GM21360 (cell line): ENCODE results near the gene FBXL13.
"Not testable (repeated sequence)": the region's sequence is repeated elsewhere in the genome, so short reads cannot be mapped to it uniquely, and the experiment has no call there.

Experiments
- ATAC-seq: cut with Tn5 transposase; IDR thresholded peaks from one replicate; pipeline ENCODE4 v1.9.1; 2021; ENCODE audit warnings: mild to moderate bottlenecking, moderate library complexity; ENCODE audit not compliant: unreplicated experiment

FBXL13 gene

GRCh38 chr7:102902052-102902451 lies 172.5 kb downstream of the FBXL13 start:
- not testable (repeated sequence) for ATAC-seq

- no peak for ATAC-seq
Measured at GRCh38 chr7:102898532-102898859, 176.1 kb downstream of the FBXL13 start.

GRCh38 chr7:102897856-102898531 lies 176.6 kb downstream of the FBXL13 start:
- ATAC-seq = no peak

GRCh38 chr7:102897211-102897631 lies 177.4 kb downstream of the FBXL13 start:
- ATAC-seq = no peak

GRCh38 chr7:102896585-102896984 lies 178.0 kb downstream of the FBXL13 start:
- no peak for ATAC-seq

- ATAC-seq = no peak
Measured at GRCh38 chr7:102895602-102896001, 179.0 kb downstream of the FBXL13 start.

- ATAC-seq = no peak
Measured at GRCh38 chr7:102892631-102893278, 181.8 kb downstream of the FBXL13 start.

- no peak for ATAC-seq
Measured at GRCh38 chr7:102891693-102892261, 182.8 kb downstream of the FBXL13 start.

GRCh38 chr7:102890971-102891692 lies 183.5 kb downstream of the FBXL13 start:
- ATAC-seq = no peak

- ATAC-seq = no peak
Measured at GRCh38 chr7:102890292-102890970, 184.2 kb downstream of the FBXL13 start.

- no peak for ATAC-seq
Measured at GRCh38 chr7:102889851-102890250, 184.7 kb downstream of the FBXL13 start.

GRCh38 chr7:102888561-102889233 lies 185.9 kb downstream of the FBXL13 start:
- ATAC-seq = no peak

GRCh38 chr7:102883098-102883860 lies 191.3 kb downstream of the FBXL13 start:
- no peak for ATAC-seq

GRCh38 chr7:102875700-102876295 lies 198.8 kb downstream of the FBXL13 start:
- ATAC-seq = no peak

GRCh38 chr7:102874966-102875365 lies 199.6 kb downstream of the FBXL13 start:
- no peak for ATAC-seq

- peak; percentile 93 for ATAC-seq
Measured at GRCh38 chr7:102874166-102874829, 200.3 kb downstream of the FBXL13 start.

GRCh38 chr7:102873470-102874165 lies 201.0 kb downstream of the FBXL13 start:
- ATAC-seq = no peak

GRCh38 chr7:102872460-102872859 lies 202.1 kb downstream of the FBXL13 start:
- no peak for ATAC-seq
